H9 (cell line): Measurements from ENCODE around the gene PRMT2. TPM values are rescaled to one million over a fixed set of nuclear protein-coding genes. Genes with fewer than 3 reads are reported as not detected.

ENCODE experiments used
- DNase-seq: peaks from one replicate; pipeline ENCODE4 v3.0.0-alpha.2; 2017
- H2AFZ ChIP-seq: one replicate; pipeline ENCODE4 v1.6.1; 2013; ENCODE audit warnings: mild to moderate bottlenecking, low read length, control low read depth, moderate library complexity
- H2AK5ac ChIP-seq: 2 replicates; pipeline ENCODE4 v1.6.1; 2013; ENCODE audit warnings: low read length, control low read depth, mixed read lengths; ENCODE audit not compliant: insufficient read length
- H2BK120ac ChIP-seq: one replicate; pipeline ENCODE4 v1.6.1; 2013; ENCODE audit warnings: low read depth, mild to moderate bottlenecking, low read length, control low read depth, inconsistent platforms; ENCODE audit not compliant: poor library complexity, severe bottlenecking
- H2BK12ac ChIP-seq: 2 replicates; pipeline ENCODE4 v1.6.1; 2013; ENCODE audit warnings: low read length, control low read depth, mixed read lengths, low read depth; ENCODE audit not compliant: insufficient read length
- H2BK15ac ChIP-seq: 2 replicates; pipeline ENCODE4 v1.6.1; 2013; ENCODE audit warnings: low read depth, low read length, control low read depth
- H2BK20ac ChIP-seq: one replicate; pipeline ENCODE4 v1.6.1; 2013; ENCODE audit warnings: low read depth, mild to moderate bottlenecking, low read length, control low read depth, inconsistent platforms; ENCODE audit not compliant: poor library complexity, severe bottlenecking
- H2BK5ac ChIP-seq: 2 replicates; pipeline ENCODE4 v1.6.1; 2013; ENCODE audit warnings: low read length, control low read depth, mixed read lengths; ENCODE audit not compliant: insufficient read length
- H3K14ac ChIP-seq: 2 replicates; pipeline ENCODE4 v1.6.1; 2013; ENCODE audit warnings: low read length, control low read depth; ENCODE audit not compliant: insufficient read depth
- H3K18ac ChIP-seq: 2 replicates; pipeline ENCODE4 v1.6.1; 2013; ENCODE audit warnings: low read depth, mild to moderate bottlenecking, mixed read lengths, low read length, control low read depth; ENCODE audit not compliant: insufficient read length
- H3K23ac ChIP-seq: 2 replicates; pipeline ENCODE4 v1.6.1; 2013; ENCODE audit warnings: low read length, control low read depth, mixed read lengths, low read depth; ENCODE audit not compliant: insufficient read length
- H3K23me2 ChIP-seq: 2 replicates; pipeline ENCODE4 v1.6.1; 2013; ENCODE audit warnings: low read depth, mild to moderate bottlenecking, mixed read lengths, low read length, control low read depth; ENCODE audit not compliant: insufficient read length, poor library complexity, severe bottlenecking
- H3K27ac ChIP-seq: 2 replicates; pipeline ENCODE4 v1.5.1; 2013; ENCODE audit warnings: low read length, control low read depth, mixed read lengths, low read depth; ENCODE audit not compliant: insufficient read length
- H3K27me3 ChIP-seq: 2 replicates; pipeline ENCODE4 v1.6.1; 2013; ENCODE audit warnings: low read length, control low read depth, inconsistent platforms; ENCODE audit not compliant: insufficient read depth
- H3K4ac ChIP-seq: 2 replicates; pipeline ENCODE4 v1.6.1; 2013; ENCODE audit warnings: low read depth, mild to moderate bottlenecking, control low read depth, inconsistent platforms, low read length, moderate library complexity
- H3K4me1 ChIP-seq: 2 replicates; pipeline ENCODE4 v1.6.1; 2013; ENCODE audit warnings: low read length, control low read depth, inconsistent platforms; ENCODE audit not compliant: insufficient read depth
- H3K4me2 ChIP-seq: 2 replicates; pipeline ENCODE4 v1.6.1; 2013; ENCODE audit warnings: low read length, control low read depth, mixed read lengths; ENCODE audit not compliant: insufficient read length, insufficient read depth
- H3K56ac ChIP-seq: 2 replicates; pipeline ENCODE4 v1.6.1; 2013; ENCODE audit warnings: low read depth, mild to moderate bottlenecking, mixed read lengths, low read length, control low read depth; ENCODE audit not compliant: insufficient read length
- H3K79me1 ChIP-seq: 2 replicates; pipeline ENCODE4 v1.6.1; 2013; ENCODE audit warnings: low read depth, mild to moderate bottlenecking, moderate library complexity, low read length, control low read depth, inconsistent platforms; ENCODE audit not compliant: insufficient read depth, poor library complexity, severe bottlenecking
- H3K79me2 ChIP-seq: 2 replicates; pipeline ENCODE4 v1.6.1; 2013; ENCODE audit warnings: low read length, control low read depth, inconsistent platforms; ENCODE audit not compliant: insufficient read depth
- H3K9ac ChIP-seq: 2 replicates; pipeline ENCODE4 v1.6.1; 2013; ENCODE audit warnings: low read length, control low read depth, mixed read lengths; ENCODE audit not compliant: insufficient read length; ENCODE audit errors: extremely low read depth
- H3K9me3 ChIP-seq: one replicate; pipeline ENCODE4 v1.6.1; 2013; ENCODE audit warnings: low read depth, low read length, inconsistent platforms; ENCODE audit not compliant: control insufficient read depth
- H3T11ph ChIP-seq: one replicate; pipeline ENCODE4 v1.6.1; 2013; ENCODE audit warnings: mild to moderate bottlenecking, low read length, control low read depth, inconsistent platforms
- H4K20me1 ChIP-seq: one replicate; pipeline ENCODE4 v1.6.1; 2013; ENCODE audit not compliant: control insufficient read depth, insufficient read length, insufficient read depth
- H4K5ac ChIP-seq: 2 replicates; pipeline ENCODE4 v1.6.1; 2013; ENCODE audit warnings: low read depth, mild to moderate bottlenecking, mixed read lengths, low read length, control low read depth; ENCODE audit not compliant: insufficient read length
- H4K8ac ChIP-seq: replicated peaks from 2 replicates; pipeline ENCODE4 v1.6.1; 2013; ENCODE audit warnings: low read length, control low read depth, mixed read lengths, low read depth; ENCODE audit not compliant: insufficient read length
- H4K91ac ChIP-seq: 2 replicates; pipeline ENCODE4 v1.6.1; 2013; ENCODE audit warnings: low read depth, mild to moderate bottlenecking, moderate library complexity, mixed read lengths, low read length, control low read depth; ENCODE audit not compliant: insufficient read length
- H3K27ac Mint-ChIP-seq, 3 experiments: 2 replicates in 2 of 3; 3 replicates in 1 of 3; pipeline ENCODE4 v1.8.0; 2020 to 2021; ENCODE audit warnings: mixed read lengths in 3 of 3, mild to moderate bottlenecking in 1 of 3, moderate library complexity in 1 of 3
- H3K27me3 Mint-ChIP-seq: 2 replicates; pipeline ENCODE4 v1.8.0; 2021; ENCODE audit warnings: low read depth, mild to moderate bottlenecking, moderate library complexity, mixed read lengths
- H3K36me3 Mint-ChIP-seq, 3 experiments: 2 replicates in 2 of 3; 3 replicates in 1 of 3; pipeline ENCODE4 v1.8.0; 2020 to 2021; ENCODE audit warnings: low read depth in 3 of 3, mixed read lengths in 3 of 3; ENCODE audit not compliant: insufficient read depth in 1 of 3
- H3K4me1 Mint-ChIP-seq, 2 experiments: 2 replicates each; pipeline ENCODE4 v1.8.0; 2020; ENCODE audit warnings: mixed read lengths in 2 of 2
- H3K4me3 Mint-ChIP-seq, 2 experiments: 2 replicates in 1 of 2; 3 replicates in 1 of 2; pipeline ENCODE4 v1.8.0; 2020 to 2021; ENCODE audit warnings: mild to moderate bottlenecking in 2 of 2, mixed read lengths in 2 of 2, moderate library complexity in 1 of 2
- H3K9me3 Mint-ChIP-seq, 2 experiments: 2 replicates in 1 of 2; 3 replicates in 1 of 2; pipeline ENCODE4 v1.8.0; 2020; ENCODE audit warnings: mild to moderate bottlenecking in 2 of 2, mixed read lengths in 2 of 2, moderate library complexity in 1 of 2
- WGBS: extraction: QIAGEN DNeasy Blood & Tissue Kit; methylation state at CpG from one replicate; pipeline ENCODE4 v1.1.7; 2013; ENCODE audit warnings: missing lambda C conversion rate, low lambda C conversion rate, mixed read lengths; ENCODE audit not compliant: insufficient read length; ENCODE audit errors: extremely low coverage; 5-methylcytosine and 5-hydroxymethylcytosine counted together
- total RNA-seq: library from RNA; stranded (reverse); gene quantifications from 2 replicates; pipeline ENCODE4 v1.2.1, GENCODE V29; 2021
- TF ChIP-seq, protein P1 (sequence below): fragments of 200-600 bp; sonication (generic); conservative IDR thresholded peaks from 3 replicates; pipeline ENCODE4 v1.8.0; 2021; ENCODE audit warnings: antibody characterized with exemption, mild to moderate bottlenecking

The PRMT2 gene
- total RNA-seq, 1 experiment from 2014 or later, result 53.7 TPM

DNA sequence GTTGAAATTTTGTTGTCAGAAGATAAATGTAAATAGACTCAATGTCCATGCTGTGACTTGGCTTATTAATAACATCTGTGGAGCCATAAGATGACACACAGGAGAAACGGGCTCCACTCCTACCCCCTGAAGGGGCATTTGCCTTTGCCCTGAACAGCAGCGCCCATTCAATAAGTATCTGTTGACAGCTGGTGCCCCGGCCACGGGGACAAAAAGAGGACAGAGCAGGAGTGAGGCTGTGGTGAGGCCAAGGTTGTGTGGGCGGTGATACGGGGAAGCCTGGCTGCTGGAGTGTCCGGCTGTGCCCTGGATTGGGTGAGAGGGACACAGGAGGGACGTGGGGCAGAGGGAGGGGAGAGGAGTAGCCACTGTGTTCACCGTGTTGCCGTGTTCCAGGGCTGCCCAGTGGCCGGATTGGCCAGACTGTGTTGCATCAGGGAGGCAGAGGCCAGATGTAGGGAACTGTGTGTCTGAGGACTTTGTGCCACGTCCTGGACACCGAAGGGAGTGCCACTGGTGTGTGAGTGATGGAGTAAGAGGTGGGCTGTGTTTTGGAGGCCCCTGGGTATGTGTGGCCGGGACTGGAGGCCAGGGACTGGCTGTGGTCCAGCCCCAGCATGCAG, 15.1 kb downstream of the PRMT2 start:
- no peak overlapping the region for H3K4me3 Mint-ChIP-seq
- Histone ChIP-seq H3K18ac (no peak overlapping the region), H4K5ac (no peak overlapping the region), H3K56ac (no peak overlapping the region), H3K79me1 (no peaks in the 10 kb centered on the region), H2BK15ac (no peak overlapping the region), H4K20me1 (no peaks in the 10 kb centered on the region), H4K91ac (no peak overlapping the region), H3K14ac (no peak overlapping the region), H3T11ph (no peak overlapping the region), H3K4me1 (no peaks in the 10 kb centered on the region), H2AK5ac (no peak overlapping the region), H3K9me3 (no peaks in the 10 kb centered on the region), H3K79me2 (no peaks in the 10 kb centered on the region), H2BK20ac (no peak overlapping the region), H3K23me2 (no peaks in the 10 kb centered on the region), H3K9ac (no peak overlapping the region), H2BK12ac (no peak overlapping the region), H3K4me2 (no peak overlapping the region), H2AFZ (no peak overlapping the region), H3K27me3 (no peaks in the 10 kb centered on the region), H3K27ac (no peak overlapping the region), H4K8ac (no peak overlapping the region), H3K4ac (no peak overlapping the region), H2BK120ac (no peak overlapping the region), H2BK5ac (no peak overlapping the region), H3K23ac (no peak overlapping the region)
- H3K9me3 Mint-ChIP-seq, result peaks cover 6 to 10% of the 10 kb centered on the region in 2 experiments
- peaks cover 64 to 89% (median 84%) of the 10 kb centered on the region in 3 experiments for H3K36me3 Mint-ChIP-seq
- no CpG with 5 or more reads among the region's 14 CpGs for WGBS
- DNase-seq, result no peak
- H3K4me1 Mint-ChIP-seq, result no peaks in the 10 kb centered on the region; a peak in 1 of 4 replicates
- TF ChIP-seq, protein P1, sequence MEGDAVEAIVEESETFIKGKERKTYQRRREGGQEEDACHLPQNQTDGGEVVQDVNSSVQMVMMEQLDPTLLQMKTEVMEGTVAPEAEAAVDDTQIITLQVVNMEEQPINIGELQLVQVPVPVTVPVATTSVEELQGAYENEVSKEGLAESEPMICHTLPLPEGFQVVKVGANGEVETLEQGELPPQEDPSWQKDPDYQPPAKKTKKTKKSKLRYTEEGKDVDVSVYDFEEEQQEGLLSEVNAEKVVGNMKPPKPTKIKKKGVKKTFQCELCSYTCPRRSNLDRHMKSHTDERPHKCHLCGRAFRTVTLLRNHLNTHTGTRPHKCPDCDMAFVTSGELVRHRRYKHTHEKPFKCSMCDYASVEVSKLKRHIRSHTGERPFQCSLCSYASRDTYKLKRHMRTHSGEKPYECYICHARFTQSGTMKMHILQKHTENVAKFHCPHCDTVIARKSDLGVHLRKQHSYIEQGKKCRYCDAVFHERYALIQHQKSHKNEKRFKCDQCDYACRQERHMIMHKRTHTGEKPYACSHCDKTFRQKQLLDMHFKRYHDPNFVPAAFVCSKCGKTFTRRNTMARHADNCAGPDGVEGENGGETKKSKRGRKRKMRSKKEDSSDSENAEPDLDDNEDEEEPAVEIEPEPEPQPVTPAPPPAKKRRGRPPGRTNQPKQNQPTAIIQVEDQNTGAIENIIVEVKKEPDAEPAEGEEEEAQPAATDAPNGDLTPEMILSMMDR, result no peak
- H3K27ac Mint-ChIP-seq, result peak overlapping the region; percentile 65 to 75 (median 66); a peak in 3 of 7 replicates
- H3K27me3 Mint-ChIP-seq, result no peaks in the 10 kb centered on the region
